ENCODE results near the gene WFIKKN1. TPM values are rescaled to one million over a fixed set of nuclear protein-coding genes. Genes with fewer than 3 reads are reported as not detected.

The WFIKKN1 gene
- under 0.01 TPM in 1 of 2 replicates, not detected in the other for total RNA-seq

DNA sequence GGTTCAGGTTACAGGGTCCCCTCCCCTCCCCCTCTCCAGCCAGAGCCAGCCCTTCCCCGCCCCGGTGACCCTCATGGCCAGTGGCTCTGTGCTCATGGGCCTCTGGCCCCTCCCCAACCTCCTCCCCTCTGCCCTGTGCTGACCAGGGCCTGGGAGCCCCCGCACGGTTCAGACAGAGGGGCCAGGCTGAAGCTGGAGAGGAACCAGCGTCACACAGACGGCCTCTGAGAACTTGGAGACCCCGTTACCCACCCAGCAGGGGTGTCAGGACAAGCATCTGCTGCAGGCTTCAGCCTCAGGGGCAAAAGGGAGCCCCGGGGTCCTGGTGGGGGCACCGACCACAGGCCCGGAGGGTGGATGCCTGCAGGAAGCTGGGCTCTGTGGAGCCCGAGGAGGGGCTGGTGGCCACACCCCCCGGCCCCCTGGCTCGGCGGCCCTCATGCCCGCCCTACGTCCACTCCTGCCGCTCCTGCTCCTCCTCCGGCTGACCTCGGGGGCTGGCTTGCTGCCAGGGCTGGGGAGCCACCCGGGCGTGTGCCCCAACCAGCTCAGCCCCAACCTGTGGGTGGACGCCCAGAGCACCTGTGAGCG is at the start of gene WFIKKN1:
Gene WFIKKN1 (plus strand): TSS at position 171 of the 591 bp plus-strand sequence. CDS start 269 bp downstream, at position 440.

DNA sequence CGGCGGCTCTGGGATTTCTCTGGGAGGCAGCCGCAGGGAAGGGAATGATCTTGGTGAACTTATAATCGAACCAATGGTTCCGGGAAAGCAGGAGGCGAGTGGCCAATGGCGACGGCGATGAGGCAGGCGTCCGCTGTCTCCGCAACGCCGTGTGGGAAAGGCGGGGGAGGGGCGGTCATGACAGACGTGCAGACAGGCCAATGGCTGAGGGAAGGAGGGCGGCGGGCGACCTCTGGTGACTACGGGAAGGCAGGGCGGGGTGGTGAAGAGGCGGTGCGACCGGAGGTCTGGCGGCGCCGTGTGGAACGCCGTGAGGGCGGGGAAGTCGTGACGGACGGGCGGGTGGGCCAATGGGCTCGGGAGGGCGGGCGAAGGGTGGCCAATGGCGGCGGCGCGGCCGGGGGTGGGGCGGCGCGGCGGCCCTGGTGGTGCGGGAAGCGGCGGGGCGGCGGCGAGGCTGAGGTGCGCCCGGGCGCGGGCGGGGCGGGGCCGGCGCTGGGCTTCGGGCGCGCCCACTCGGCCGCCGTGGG is 41.1 kb upstream of the WFIKKN1 start, which contains the start of gene RAB40C:
Gene RAB40C (plus strand): TSS at position 409 of the 530 bp plus-strand sequence. CDS start 226 bp downstream, outside the sequence.

GRCh38 chr16:636206-637080 is 5.7 kb downstream of the WFIKKN1 start, which contains the start of gene METTL26:
Gene METTL26 (minus strand): TSS chr16:636305. CDS start chr16:636290, 15 bp downstream.

GRCh38 chr16:641326-642188 is 10.8 kb downstream of the WFIKKN1 start, which contains the start of gene MCRIP2:
Gene MCRIP2 (plus strand): TSS chr16:641828. CDS start chr16:641992, 164 bp downstream.

DNA sequence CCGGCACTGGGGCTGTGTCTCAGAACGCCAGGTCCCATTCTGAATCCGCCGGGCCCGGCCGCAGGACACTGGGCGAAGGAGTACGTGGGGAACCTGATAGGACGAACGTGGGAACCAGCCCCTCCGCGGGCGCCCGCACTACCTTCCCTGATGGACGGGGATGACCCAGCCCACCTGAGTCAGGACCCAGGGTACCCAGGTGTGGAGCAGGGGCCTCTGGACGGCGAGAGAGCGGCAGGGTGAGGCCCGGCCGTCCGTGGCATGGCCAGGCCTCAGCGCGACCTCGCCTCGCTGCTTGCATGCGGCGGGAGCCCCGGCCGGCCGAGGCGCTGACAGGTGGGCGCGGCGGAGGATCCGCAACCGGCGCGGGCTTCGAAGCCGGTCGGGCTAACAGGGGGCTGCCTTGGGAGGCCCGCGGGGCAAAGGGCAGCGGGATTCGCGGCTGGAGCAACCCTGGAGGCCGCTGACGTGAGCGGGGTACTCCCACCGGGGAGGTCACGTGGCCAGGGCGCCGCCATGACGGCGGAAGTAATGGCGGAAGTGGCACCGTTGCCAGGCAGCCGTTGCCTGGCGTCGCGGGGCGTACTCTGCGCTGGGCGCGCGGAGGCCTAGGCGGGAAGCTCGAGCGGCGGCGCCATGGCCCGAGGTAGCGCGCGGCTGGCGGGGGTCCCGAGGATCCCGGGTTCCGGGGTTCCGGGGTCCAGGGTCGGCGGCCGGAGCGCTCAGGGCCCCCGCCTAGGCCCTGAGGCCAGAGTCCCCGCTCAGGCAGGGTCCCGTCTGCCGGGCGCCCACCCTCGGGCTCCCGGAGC is 18.2 kb downstream of the WFIKKN1 start, which contains the start of gene WDR90:
Gene WDR90 (plus strand): TSS at position 585 of the 809 bp plus-strand sequence. CDS start 52 bp downstream, at position 637.

DNA sequence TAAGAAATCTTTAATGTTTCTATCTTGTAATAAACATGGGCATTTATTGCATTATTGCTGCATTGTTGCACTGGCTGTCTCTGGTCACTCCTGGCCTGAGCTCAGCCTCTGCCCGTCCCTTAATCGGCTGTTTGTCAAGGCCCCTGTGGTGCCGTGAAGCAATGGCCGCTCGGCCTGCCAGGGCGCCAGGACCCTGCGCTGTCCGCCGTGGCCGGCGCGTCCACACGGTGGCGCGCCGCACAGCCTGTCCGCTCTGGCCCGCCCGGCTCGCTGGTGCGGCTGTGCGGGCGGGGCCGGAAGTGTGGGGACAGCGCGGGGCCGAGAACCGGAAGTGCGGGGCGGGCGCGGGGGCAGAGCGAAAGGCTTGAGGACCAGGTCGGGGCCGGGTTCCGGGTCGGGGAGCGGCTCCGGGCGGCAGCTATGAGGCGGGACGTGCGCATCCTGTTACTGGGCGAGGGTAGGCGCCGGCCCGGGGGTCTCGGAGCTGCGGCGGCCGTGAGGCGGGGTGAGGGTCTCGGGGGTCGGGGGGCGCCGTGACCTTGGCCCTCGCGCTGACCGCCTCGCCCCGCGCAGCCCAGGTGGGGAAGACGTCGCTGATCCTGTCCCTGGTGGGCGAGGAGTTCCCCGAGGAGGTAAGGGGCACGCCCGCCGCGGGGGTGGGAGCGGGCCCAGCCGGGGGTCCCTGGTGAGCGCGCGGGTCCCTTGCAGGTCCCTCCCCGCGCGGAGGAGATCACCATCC is 37.2 kb downstream of the WFIKKN1 start, which contains the start of gene RHOT2:
Gene RHOT2 (plus strand): TSS at position 353 of the 739 bp plus-strand sequence. CDS start 68 bp downstream, at position 421.

GRCh38 chr16:674968-675883 is 44.4 kb downstream of the WFIKKN1 start, which contains the start of gene RHBDL1:
Gene RHBDL1 (plus strand): TSS chr16:675671. CDS start chr16:675791, 120 bp downstream.

DNA sequence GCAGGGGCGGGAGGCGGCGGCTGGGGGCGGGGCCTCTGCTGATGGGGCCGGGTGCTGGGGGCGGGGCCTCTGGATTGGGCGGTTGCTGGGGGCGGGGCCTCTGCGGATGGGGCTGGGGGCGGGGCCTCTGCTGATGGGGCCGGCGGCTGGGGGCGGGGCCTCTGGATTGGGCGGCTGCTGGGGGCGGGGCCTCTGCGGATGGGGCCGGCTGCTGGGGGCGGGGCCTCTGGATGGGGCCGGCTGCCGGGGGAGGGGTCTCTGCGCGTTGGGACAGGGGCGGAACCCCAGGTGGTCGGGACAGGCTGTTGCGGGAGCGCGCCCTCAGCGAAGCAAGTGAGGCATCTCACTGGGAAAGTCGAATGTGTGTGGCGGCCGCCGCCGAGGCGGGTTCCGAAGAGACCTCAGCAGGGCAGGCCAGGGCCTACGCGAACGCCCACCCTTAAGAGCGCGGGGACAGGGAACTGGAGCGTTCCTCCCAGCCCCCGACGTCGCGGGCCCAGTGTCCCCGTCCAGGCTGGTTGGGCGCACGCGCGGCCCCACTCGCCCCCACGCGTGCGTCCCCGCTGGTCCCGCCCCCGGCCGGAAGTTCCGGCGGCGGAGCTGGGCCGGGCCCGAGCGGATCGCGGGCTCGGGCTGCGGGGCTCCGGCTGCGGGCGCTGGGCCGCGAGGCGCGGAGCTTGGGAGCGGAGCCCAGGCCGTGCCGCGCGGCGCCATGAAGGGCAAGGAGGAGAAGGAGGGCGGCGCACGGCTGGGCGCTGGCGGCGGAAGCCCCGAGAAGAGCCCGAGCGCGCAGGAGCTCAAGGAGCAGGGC is 49.2 kb downstream of the WFIKKN1 start, which contains the start of gene STUB1:
Gene STUB1 (plus strand): TSS at position 597 of the 811 bp plus-strand sequence. CDS start 116 bp downstream, at position 713.

Other genes starting within 250 kb of the WFIKKN1 start
- gene PGAP6, start 249.0 kb upstream of the WFIKKN1 start, total RNA-seq = 40.1 and 47.3 TPM in 2 replicates
- gene NME4, start 233.8 kb upstream of the WFIKKN1 start, total RNA-seq = 175 and 182 TPM in 2 replicates
- gene DECR2, start 229.1 kb upstream of the WFIKKN1 start, total RNA-seq = 9.6 and 16.8 TPM in 2 replicates
- 32.1 and 33.0 TPM in 2 replicates for gene RAB11FIP3, start 205.3 kb upstream of the WFIKKN1 start, total RNA-seq
- gene CAPN15, start 103.3 kb upstream of the WFIKKN1 start, total RNA-seq = 32.9 and 43.7 TPM in 2 replicates
- not detected in 2 replicates for gene PRR35, start 70.6 kb upstream of the WFIKKN1 start, total RNA-seq
- gene NHLRC4, start 64.0 kb upstream of the WFIKKN1 start, total RNA-seq = 2.2 and 6.5 TPM in 2 replicates
- 22.4 and 30.7 TPM in 2 replicates for gene PIGQ, start 61.0 kb upstream of the WFIKKN1 start, total RNA-seq
- 11.6 and 18.6 TPM in 2 replicates for gene RAB40C, start 40.9 kb upstream of the WFIKKN1 start, total RNA-seq
- 119 and 170 TPM in 2 replicates for gene METTL26, start 5.3 kb downstream of the WFIKKN1 start, total RNA-seq
- gene MCRIP2, start 10.8 kb downstream of the WFIKKN1 start, total RNA-seq = 28.2 and 41.8 TPM in 2 replicates
- gene WDR90, start 18.4 kb downstream of the WFIKKN1 start, total RNA-seq = 9.2 and 12.6 TPM in 2 replicates
- gene RHOT2, start 37.1 kb downstream of the WFIKKN1 start, total RNA-seq = 48.6 and 67.3 TPM in 2 replicates
- 2.9 TPM in 1 of 2 replicates, not detected in the other for gene RHBDL1, start 44.7 kb downstream of the WFIKKN1 start, total RNA-seq
- 147 and 190 TPM in 2 replicates for gene STUB1, start 49.4 kb downstream of the WFIKKN1 start, total RNA-seq
- gene JMJD8, start 53.3 kb downstream of the WFIKKN1 start, total RNA-seq = 43.3 and 83.1 TPM in 2 replicates
- gene WDR24, start 59.4 kb downstream of the WFIKKN1 start, total RNA-seq = 9.7 and 12.8 TPM in 2 replicates
- 1.9 and 2.9 TPM in 2 replicates for gene FBXL16, start 74.8 kb downstream of the WFIKKN1 start, total RNA-seq
- gene METRN, start 84.1 kb downstream of the WFIKKN1 start, total RNA-seq = 84.7 and 120 TPM in 2 replicates
- gene ANTKMT, start 90.2 kb downstream of the WFIKKN1 start, total RNA-seq = 13.4 and 19.0 TPM in 2 replicates
- 1.6 and 4.5 TPM in 2 replicates for gene CCDC78, start 95.5 kb downstream of the WFIKKN1 start, total RNA-seq
- gene HAGHL, start 96.1 kb downstream of the WFIKKN1 start, total RNA-seq = 4.0 and 25.1 TPM in 2 replicates
- 16.8 and 31.4 TPM in 2 replicates for gene CIAO3, start 110.0 kb downstream of the WFIKKN1 start, total RNA-seq
- not detected in 2 replicates for gene MSLN, start 129.7 kb downstream of the WFIKKN1 start, total RNA-seq
- 20.0 and 33.5 TPM in 2 replicates for gene RPUSD1, start 157.4 kb downstream of the WFIKKN1 start, total RNA-seq
- 16.6 and 22.0 TPM in 2 replicates for gene CHTF18, start 157.6 kb downstream of the WFIKKN1 start, total RNA-seq
- not detected in 2 replicates for gene GNG13, start 169.7 kb downstream of the WFIKKN1 start, total RNA-seq